HepG2 (cell line): ENCODE measurements around the gene ODC1. TPM values are rescaled to one million over a fixed set of nuclear protein-coding genes. Genes with fewer than 3 reads are reported as not detected.

ENCODE experiments used
- AGO1 ChIP-seq: fragments of 200-400 bp; formaldehyde crosslinking; IDR thresholded peaks from 2 replicates; pipeline ENCODE4 v1.6.1; 2017; ENCODE audit warnings: mild to moderate bottlenecking, low read depth, low read length, moderate library complexity; ENCODE audit not compliant: poor library complexity, severe bottlenecking
- CHCHD3 ChIP-seq: sonication (generic); formaldehyde crosslinking; IDR thresholded peaks from 2 replicates; pipeline ENCODE4 v1.8.0; 2022; ENCODE audit warnings: mild to moderate bottlenecking, missing genetic modification reagents, moderate library complexity
- HDAC6 ChIP-seq: fragments of 200-600 bp; sonication (generic); IDR thresholded peaks from 2 replicates; pipeline ENCODE4 v1.7.0; 2017; ENCODE audit warnings: mild to moderate bottlenecking, antibody characterized with exemption, low read length, low read depth
- HNF4A ChIP-seq: sonication (generic); formaldehyde crosslinking; IDR thresholded peaks from 2 replicates; pipeline ENCODE4 v1.4.0; 2020; ENCODE audit warnings: missing genetic modification reagents
- KDM2A ChIP-seq: sonication (generic); formaldehyde crosslinking; IDR thresholded peaks from 2 replicates; pipeline ENCODE4 v1.4.0; 2020; ENCODE audit warnings: low read depth, missing genetic modification reagents, borderline replicate concordance
- MIXL1 ChIP-seq: IDR thresholded peaks from 2 replicates; pipeline ENCODE4 v1.6.1; 2016
- NFYC ChIP-seq: IDR thresholded peaks from 2 replicates; pipeline ENCODE4 v1.6.1; 2016; ENCODE audit warnings: missing genetic modification reagents, missing compliant biosample characterization
- TBP ChIP-seq: sonication (generic); formaldehyde crosslinking; IDR thresholded peaks from 2 replicates; pipeline ENCODE4 v1.5.0; 2020; ENCODE audit warnings: missing genetic modification reagents
- ZNF33B ChIP-seq: sonication (generic); formaldehyde crosslinking; IDR thresholded peaks from 2 replicates; pipeline ENCODE4 v1.5.1; 2020; ENCODE audit warnings: mild to moderate bottlenecking, missing genetic modification reagents
- ZNF451 ChIP-seq: sonication (generic); formaldehyde crosslinking; IDR thresholded peaks from 2 replicates; pipeline ENCODE4 v1.5.0; 2020; ENCODE audit warnings: mild to moderate bottlenecking, missing genetic modification reagents
- ZNF510 ChIP-seq: sonication (generic); formaldehyde crosslinking; IDR thresholded peaks from 2 replicates; pipeline ENCODE4 v1.4.0; 2020; ENCODE audit warnings: low read depth, mild to moderate bottlenecking, missing genetic modification reagents
- ZNF839 ChIP-seq: sonication (generic); formaldehyde crosslinking; IDR thresholded peaks from 2 replicates; pipeline ENCODE4 v1.4.0; 2020; ENCODE audit warnings: missing genetic modification reagents, mild to moderate bottlenecking, borderline replicate concordance
- polyA plus RNA-seq, 8 experiments: library from polyadenylated mRNA; depleted of rRNA in 3 of 8; stranded (reverse) in 7 of 8; unstranded in 1 of 8; fragments of >200 nt; fragmentation: Illumina TruSeq in 4 of 8; extraction: Trizol in 4 of 8; gene quantifications; 2 replicates each; pipeline versions ENCODE4 v1.2.1 to v1.2.3, GENCODE V29; 2011 to 2016; ENCODE audit warnings: low read depth in 4 of 8, missing spikeins in 1 of 8, mixed read lengths in 1 of 8; ENCODE audit not compliant: insufficient read depth in 1 of 8
- total RNA-seq, 5 experiments: library from RNA; depleted of rRNA; stranded (reverse); fragments of >200 nt; fragmentation: Illumina TruSeq; extraction: Trizol; gene quantifications; 2 replicates each; pipeline ENCODE4 v1.2.3, GENCODE V29; 2016; ENCODE audit warnings: low read depth in 1 of 5
- TF ChIP-seq, protein P1 (sequence below): sonication (generic); formaldehyde crosslinking; IDR thresholded peaks from 2 replicates; pipeline ENCODE4 v1.4.0; 2020; ENCODE audit warnings: mild to moderate bottlenecking, missing genetic modification reagents
- TF ChIP-seq, protein P2 (sequence below): sonication (generic); formaldehyde crosslinking; IDR thresholded peaks from 2 replicates; pipeline ENCODE4 v1.8.1; 2022; ENCODE audit warnings: mild to moderate bottlenecking, missing genetic modification reagents
- TF ChIP-seq, protein P3 (sequence below): sonication (generic); formaldehyde crosslinking; IDR thresholded peaks from 2 replicates; pipeline ENCODE4 v1.8.0; 2022; ENCODE audit warnings: mild to moderate bottlenecking, missing genetic modification reagents, moderate library complexity
- TF ChIP-seq, protein P4 (sequence below): sonication (generic); formaldehyde crosslinking; IDR thresholded peaks from 2 replicates; pipeline ENCODE4 v1.5.0; 2020; ENCODE audit warnings: missing genetic modification reagents
- TF ChIP-seq, protein P5 (sequence below): sonication (generic); formaldehyde crosslinking; IDR thresholded peaks from 2 replicates; pipeline ENCODE4 v1.5.1; 2020; ENCODE audit warnings: missing genetic modification reagents, mild to moderate bottlenecking, borderline replicate concordance
- TF ChIP-seq, protein P6 (sequence below): sonication (generic); formaldehyde crosslinking; IDR thresholded peaks from 2 replicates; pipeline ENCODE4 v1.5.1; 2020; ENCODE audit warnings: missing genetic modification reagents, mild to moderate bottlenecking, borderline replicate concordance
- TF ChIP-seq, protein P7 (sequence below): conservative IDR thresholded peaks from 2 replicates; pipeline ENCODE4 v1.6.1; 2018; ENCODE audit warnings: missing genetic modification reagents

Gene ODC1
- total and polyA plus RNA-seq, 2 of the 13 experiments (the other 11 are each of a cell fraction or from before 2014, with no cell fraction given), result 142 to 371 TPM

DNA sequence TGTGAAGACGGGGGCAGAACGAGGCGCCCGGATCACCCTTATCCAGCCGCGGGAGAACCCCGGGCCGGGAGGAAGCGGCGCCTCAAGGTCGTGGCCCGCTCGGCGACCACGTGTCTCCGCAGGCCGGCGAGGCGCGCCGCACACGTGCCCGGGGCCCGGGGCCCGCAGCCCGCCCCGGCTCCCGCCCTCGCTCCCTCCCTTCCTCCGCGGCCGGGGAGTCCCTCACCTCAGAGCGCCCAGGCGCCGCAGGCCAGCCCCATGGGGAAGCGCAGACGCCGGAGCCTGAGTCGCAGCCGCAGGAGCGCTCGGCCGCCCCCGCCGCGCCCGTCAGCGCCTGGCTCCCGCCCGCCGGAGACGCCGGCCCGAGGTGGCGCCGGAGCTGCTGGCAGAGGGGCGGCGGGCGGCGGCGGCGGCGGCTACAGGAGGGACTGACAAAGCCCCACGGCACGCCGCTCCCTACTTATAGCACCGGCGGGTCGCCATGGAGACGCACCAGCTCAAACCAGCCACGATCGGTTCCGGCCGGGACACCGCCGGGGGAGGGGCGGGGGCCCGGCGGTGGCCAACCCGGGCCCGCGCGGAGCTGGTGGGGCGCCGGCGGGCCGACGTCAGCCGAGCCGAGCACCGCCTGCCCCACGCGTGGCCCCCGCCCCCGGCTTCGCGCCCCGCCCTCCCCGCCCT is at the start of gene ODC1 (continued):
- TF ChIP-seq, protein P1, sequence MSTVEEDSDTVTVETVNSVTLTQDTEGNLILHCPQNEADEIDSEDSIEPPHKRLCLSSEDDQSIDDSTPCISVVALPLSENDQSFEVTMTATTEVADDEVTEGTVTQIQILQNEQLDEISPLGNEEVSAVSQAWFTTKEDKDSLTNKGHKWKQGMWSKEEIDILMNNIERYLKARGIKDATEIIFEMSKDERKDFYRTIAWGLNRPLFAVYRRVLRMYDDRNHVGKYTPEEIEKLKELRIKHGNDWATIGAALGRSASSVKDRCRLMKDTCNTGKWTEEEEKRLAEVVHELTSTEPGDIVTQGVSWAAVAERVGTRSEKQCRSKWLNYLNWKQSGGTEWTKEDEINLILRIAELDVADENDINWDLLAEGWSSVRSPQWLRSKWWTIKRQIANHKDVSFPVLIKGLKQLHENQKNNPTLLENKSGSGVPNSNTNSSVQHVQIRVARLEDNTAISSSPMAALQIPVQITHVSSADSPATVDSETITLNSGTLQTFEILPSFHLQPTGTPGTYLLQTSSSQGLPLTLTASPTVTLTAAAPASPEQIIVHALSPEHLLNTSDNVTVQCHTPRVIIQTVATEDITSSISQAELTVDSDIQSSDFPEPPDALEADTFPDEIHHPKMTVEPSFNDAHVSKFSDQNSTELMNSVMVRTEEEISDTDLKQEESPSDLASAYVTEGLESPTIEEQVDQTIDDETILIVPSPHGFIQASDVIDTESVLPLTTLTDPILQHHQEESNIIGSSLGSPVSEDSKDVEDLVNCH (CRISPR knock-in tag), result no peak; the same call in 1 of the 2 replicates
- TF ChIP-seq, protein P2, sequence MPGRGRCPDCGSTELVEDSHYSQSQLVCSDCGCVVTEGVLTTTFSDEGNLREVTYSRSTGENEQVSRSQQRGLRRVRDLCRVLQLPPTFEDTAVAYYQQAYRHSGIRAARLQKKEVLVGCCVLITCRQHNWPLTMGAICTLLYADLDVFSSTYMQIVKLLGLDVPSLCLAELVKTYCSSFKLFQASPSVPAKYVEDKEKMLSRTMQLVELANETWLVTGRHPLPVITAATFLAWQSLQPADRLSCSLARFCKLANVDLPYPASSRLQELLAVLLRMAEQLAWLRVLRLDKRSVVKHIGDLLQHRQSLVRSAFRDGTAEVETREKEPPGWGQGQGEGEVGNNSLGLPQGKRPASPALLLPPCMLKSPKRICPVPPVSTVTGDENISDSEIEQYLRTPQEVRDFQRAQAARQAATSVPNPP (CRISPR knock-in tag), result peak; percentile 98
- TF ChIP-seq MIXL1, result no peak
- TF ChIP-seq TBP (CRISPR knock-in tag), result no peak
- peak; percentile 69; the same call in 1 of the 2 replicates for TF ChIP-seq KDM2A
- peak; percentile 55; the same call in 1 of the 2 replicates for TF ChIP-seq ZNF510 (CRISPR knock-in tag)
- TF ChIP-seq ZNF451, result peak; percentile 100
- TF ChIP-seq CHCHD3 (CRISPR knock-in tag), result peak; percentile 98
- no peak for TF ChIP-seq NFYC
- TF ChIP-seq HDAC6, result no peak
- TF ChIP-seq, protein P3, sequence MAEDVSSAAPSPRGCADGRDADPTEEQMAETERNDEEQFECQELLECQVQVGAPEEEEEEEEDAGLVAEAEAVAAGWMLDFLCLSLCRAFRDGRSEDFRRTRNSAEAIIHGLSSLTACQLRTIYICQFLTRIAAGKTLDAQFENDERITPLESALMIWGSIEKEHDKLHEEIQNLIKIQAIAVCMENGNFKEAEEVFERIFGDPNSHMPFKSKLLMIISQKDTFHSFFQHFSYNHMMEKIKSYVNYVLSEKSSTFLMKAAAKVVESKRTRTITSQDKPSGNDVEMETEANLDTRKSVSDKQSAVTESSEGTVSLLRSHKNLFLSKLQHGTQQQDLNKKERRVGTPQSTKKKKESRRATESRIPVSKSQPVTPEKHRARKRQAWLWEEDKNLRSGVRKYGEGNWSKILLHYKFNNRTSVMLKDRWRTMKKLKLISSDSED, result peak; percentile 15; the same call in 1 of the 2 replicates
- TF ChIP-seq AGO1, result no peak
- no peak for TF ChIP-seq ZNF839 (CRISPR knock-in tag)
- TF ChIP-seq, protein P4, sequence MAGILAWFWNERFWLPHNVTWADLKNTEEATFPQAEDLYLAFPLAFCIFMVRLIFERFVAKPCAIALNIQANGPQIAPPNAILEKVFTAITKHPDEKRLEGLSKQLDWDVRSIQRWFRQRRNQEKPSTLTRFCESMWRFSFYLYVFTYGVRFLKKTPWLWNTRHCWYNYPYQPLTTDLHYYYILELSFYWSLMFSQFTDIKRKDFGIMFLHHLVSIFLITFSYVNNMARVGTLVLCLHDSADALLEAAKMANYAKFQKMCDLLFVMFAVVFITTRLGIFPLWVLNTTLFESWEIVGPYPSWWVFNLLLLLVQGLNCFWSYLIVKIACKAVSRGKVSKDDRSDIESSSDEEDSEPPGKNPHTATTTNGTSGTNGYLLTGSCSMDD (CRISPR knock-in tag), result no peak
- TF ChIP-seq, protein P5, sequence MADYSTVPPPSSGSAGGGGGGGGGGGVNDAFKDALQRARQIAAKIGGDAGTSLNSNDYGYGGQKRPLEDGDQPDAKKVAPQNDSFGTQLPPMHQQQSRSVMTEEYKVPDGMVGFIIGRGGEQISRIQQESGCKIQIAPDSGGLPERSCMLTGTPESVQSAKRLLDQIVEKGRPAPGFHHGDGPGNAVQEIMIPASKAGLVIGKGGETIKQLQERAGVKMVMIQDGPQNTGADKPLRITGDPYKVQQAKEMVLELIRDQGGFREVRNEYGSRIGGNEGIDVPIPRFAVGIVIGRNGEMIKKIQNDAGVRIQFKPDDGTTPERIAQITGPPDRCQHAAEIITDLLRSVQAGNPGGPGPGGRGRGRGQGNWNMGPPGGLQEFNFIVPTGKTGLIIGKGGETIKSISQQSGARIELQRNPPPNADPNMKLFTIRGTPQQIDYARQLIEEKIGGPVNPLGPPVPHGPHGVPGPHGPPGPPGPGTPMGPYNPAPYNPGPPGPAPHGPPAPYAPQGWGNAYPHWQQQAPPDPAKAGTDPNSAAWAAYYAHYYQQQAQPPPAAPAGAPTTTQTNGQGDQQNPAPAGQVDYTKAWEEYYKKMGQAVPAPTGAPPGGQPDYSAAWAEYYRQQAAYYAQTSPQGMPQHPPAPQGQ, result no peak
- TF ChIP-seq, protein P6, sequence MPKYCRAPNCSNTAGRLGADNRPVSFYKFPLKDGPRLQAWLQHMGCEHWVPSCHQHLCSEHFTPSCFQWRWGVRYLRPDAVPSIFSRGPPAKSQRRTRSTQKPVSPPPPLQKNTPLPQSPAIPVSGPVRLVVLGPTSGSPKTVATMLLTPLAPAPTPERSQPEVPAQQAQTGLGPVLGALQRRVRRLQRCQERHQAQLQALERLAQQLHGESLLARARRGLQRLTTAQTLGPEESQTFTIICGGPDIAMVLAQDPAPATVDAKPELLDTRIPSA (CRISPR knock-in tag), result 0 out of 2 replicates have a peak, but pooled peaks have one; percentile 71
- TF ChIP-seq HNF4A (CRISPR knock-in tag), result no peak
- TF ChIP-seq, protein P7, sequence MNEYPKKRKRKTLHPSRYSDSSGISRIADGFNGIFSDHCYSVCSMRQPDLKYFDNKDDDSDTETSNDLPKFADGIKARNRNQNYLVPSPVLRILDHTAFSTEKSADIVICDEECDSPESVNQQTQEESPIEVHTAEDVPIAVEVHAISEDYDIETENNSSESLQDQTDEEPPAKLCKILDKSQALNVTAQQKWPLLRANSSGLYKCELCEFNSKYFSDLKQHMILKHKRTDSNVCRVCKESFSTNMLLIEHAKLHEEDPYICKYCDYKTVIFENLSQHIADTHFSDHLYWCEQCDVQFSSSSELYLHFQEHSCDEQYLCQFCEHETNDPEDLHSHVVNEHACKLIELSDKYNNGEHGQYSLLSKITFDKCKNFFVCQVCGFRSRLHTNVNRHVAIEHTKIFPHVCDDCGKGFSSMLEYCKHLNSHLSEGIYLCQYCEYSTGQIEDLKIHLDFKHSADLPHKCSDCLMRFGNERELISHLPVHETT (CRISPR knock-in tag), result peak; percentile 77; the same call in 1 of the 2 replicates
- peak; percentile 96 for TF ChIP-seq ZNF33B (CRISPR knock-in tag)
